ENCODE measurements around the gene ZNF253. TPM values are rescaled to one million over a fixed set of nuclear protein-coding genes. Genes with fewer than 3 reads are reported as not detected.
A peak's percentile ranks its signal among the peaks of the same experiment; 100 is the strongest.
"Not testable (repeated sequence)": the region's sequence is repeated elsewhere in the genome, so short reads cannot be mapped to it uniquely, and the experiment has no call there.

Gene ZNF253
- total and polyA plus RNA-seq, 3 donors from 2014 or later = 4.1 to 15.3 (median 10.2) TPM

DNA sequence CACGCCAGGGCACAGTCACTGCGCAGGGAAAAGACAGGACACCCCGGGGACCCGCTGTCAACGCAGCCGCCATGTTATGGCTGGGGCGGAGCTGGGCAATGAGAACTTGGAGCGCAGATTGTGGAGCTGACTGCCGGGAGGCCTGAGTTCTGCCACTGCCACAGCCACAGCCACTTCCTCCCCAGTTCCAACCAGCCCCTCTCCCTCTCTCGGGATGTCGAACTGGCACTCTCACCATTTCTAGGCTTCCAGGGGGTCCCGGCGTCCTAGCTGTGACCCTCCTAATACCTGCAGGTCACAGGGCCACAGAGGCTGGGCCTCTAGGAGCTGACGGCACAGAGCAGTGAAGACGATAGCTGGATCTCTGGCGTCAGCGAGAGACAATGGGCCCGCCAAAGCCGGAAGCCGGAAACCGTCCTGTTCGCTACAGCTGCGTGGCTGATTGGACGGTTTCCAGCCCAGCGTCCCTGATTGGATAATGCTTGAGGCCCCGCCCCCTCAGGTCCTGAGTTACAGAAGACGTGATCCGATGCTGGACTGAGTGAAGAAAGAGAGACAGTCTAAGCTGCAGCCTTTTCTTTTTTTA is 44.2 kb upstream of the ZNF253 start, which contains the start of gene ZNF506:
Gene ZNF506 (minus strand): TSS at position 385 of the 586 bp plus-strand sequence. CDS start 147 bp downstream, at position 238.
- intact Hi-C loops (cut with DNase I; ENCODE audit: low total_unique reads) = no loop called here
- no peaks in the 10 kb centered on the region for H3K4me1 ChIP-seq
- H3K27ac ChIP-seq = peak within 1 kb of the TSS; percentile 93 to 96
- no peaks in the 10 kb centered on the region for H3K9me3 ChIP-seq
- no peaks in the 10 kb centered on the region for H3K36me3 ChIP-seq (ENCODE audit: low read depth, missing control alignments)
- DNase-seq = peak; percentile 100
- no peaks in the 10 kb centered on the region for H3K27me3 ChIP-seq
- peak; percentile 26 for TF ChIP-seq POLR2A (IDR thresholded peaks at IDR 0.05)
- TF ChIP-seq, protein P1, sequence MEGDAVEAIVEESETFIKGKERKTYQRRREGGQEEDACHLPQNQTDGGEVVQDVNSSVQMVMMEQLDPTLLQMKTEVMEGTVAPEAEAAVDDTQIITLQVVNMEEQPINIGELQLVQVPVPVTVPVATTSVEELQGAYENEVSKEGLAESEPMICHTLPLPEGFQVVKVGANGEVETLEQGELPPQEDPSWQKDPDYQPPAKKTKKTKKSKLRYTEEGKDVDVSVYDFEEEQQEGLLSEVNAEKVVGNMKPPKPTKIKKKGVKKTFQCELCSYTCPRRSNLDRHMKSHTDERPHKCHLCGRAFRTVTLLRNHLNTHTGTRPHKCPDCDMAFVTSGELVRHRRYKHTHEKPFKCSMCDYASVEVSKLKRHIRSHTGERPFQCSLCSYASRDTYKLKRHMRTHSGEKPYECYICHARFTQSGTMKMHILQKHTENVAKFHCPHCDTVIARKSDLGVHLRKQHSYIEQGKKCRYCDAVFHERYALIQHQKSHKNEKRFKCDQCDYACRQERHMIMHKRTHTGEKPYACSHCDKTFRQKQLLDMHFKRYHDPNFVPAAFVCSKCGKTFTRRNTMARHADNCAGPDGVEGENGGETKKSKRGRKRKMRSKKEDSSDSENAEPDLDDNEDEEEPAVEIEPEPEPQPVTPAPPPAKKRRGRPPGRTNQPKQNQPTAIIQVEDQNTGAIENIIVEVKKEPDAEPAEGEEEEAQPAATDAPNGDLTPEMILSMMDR (IDR thresholded peaks at IDR 0.05) = no peak
- H3K4me3 ChIP-seq = peak within 1 kb of the TSS; percentile 82 to 91
- 0 to 1% methylated on average over 25 to 28 of the region's 28 CpGs for WGBS, 2 donors

DNA sequence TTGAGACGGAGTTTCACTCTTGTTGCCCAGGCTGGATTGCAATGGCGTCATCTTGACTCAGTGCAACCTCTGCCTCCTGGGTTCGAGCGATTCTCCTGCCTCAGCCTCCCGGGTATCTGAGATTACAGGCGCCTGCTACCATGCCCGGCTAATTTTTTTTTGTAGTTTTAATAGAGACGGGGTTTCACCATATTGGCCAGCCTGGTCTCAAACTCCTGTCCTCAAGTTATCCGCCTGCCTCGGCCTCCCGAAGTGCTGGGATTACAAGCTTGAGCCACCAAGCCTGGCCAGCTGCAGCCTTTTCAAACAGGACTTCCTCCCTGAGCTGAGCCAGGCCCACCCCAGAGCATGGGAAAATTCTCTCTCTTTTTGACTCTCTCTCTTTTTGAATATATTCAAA is 43.7 kb upstream of the ZNF253 start:
- intact Hi-C loops (cut with DNase I; ENCODE audit: low total_unique reads); H3K27me3 ChIP-seq; H3K9me3 ChIP-seq; H3K36me3 ChIP-seq (ENCODE audit: low read depth, missing control alignments); H3K4me1 ChIP-seq: not testable (repeated sequence)
- DNase-seq = peak; percentile 27
- Histone ChIP-seq H3K4me3 (peak overlapping the region; percentile 82 to 91), H3K27ac (peak overlapping the region; percentile 93 to 96)
- WGBS, 2 donors = 1 to 3% methylated on average over 11 of the region's 11 CpGs

DNA sequence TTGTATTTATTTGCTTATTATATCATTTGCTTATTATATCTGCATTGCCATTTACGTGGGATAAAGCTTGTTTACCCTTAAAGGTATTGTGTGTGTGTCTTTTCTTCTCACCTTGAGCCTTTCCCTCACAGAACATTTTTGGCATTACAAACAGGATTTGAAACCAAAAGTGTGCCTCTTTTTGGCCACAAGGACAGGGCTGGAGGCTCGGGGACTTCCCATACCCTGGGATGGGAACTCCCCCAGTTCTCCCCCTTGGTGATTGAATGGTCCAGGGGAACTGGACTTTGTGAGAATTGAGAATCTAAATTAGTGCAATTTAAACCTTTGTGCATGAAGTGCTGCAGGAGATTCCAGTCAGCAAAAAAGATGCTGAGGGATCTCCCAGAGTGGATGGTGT is 41.8 kb upstream of the ZNF253 start:
- H3K27ac ChIP-seq = no peak overlapping the region
- no peak for DNase-seq
- TF ChIP-seq, protein P1 (IDR thresholded peaks at IDR 0.05) = no peak
- TF ChIP-seq POLR2A (IDR thresholded peaks at IDR 0.05) = no peak
- H3K27me3 ChIP-seq = no peaks in the 10 kb centered on the region
- no peaks in the 10 kb centered on the region for H3K9me3 ChIP-seq
- WGBS, 2 donors = 74 to 81% methylated on average over 2 of the region's 2 CpGs
- no peaks in the 10 kb centered on the region for H3K4me1 ChIP-seq
- intact Hi-C loops (cut with DNase I; ENCODE audit: low total_unique reads) = no loop called here
- no peaks in the 10 kb centered on the region for H3K36me3 ChIP-seq (ENCODE audit: low read depth, missing control alignments)
- H3K4me3 ChIP-seq = no peak overlapping the region

DNA sequence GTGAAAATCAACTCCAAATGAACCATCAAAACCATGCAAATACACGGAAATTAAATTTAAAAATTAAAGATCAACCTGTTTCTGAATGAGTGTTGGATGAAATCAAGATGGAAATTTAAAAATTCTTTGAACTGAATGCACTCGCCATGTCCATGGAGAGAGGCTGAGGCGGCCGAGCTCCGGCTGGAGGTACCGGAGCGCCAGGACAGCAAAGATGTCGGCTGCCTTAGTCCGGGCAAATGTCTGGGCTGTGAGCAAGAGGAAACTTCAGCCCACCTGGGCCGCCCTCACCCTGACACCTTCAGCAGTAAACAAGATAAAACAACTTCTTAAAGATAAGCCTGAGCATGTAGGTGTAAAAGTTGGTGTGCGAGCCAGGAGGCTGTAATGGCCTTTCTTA is 38.8 kb upstream of the ZNF253 start:
- WGBS, 2 donors = 80 to 88% methylated on average over 11 of the region's 11 CpGs
- Histone ChIP-seq H3K27me3 (no peaks in the 10 kb centered on the region), H3K27ac (no peak overlapping the region), H3K4me1 (no peaks in the 10 kb centered on the region), H3K36me3 (ENCODE audit: low read depth, missing control alignments) (no peaks in the 10 kb centered on the region), H3K4me3 (no peak overlapping the region), H3K9me3 (no peaks in the 10 kb centered on the region)
- TF ChIP-seq POLR2A (IDR thresholded peaks at IDR 0.05) = no peak
- TF ChIP-seq, protein P1 (IDR thresholded peaks at IDR 0.05) = no peak
- no peak for DNase-seq
- intact Hi-C loops (cut with DNase I; ENCODE audit: low total_unique reads) = no loop called here

DNA sequence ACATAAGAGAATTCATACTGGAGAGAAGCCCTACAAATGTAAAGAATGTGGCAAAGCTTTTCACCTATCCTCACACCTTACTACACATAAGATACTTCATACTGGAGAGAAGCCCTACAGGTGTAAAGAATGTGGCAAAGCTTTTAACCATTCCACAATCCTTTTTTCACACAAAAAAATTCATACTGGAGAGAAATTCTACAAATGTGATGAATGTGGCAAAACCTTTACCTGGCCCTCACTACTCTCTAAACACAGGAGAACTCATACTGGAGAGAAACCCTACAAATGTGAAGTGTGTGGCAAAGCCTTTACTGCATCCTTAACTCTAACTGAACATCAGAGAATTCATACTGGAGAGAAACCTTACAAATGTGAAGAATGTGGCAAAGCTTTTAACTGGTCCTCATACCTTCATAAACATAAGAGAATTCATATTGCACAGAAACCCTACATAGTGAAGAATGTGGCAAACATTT is 30.1 kb upstream of the ZNF253 start:
- Histone ChIP-seq H3K9me3 (no peaks in the 10 kb centered on the region), H3K36me3 (ENCODE audit: low read depth, missing control alignments) (no peaks in the 10 kb centered on the region), H3K27ac (no peak overlapping the region), H3K27me3 (no peaks in the 10 kb centered on the region), H3K4me3 (no peak overlapping the region), H3K4me1 (no peaks in the 10 kb centered on the region)
- intact Hi-C loops (cut with DNase I; ENCODE audit: low total_unique reads) = no loop called here
- DNase-seq = no peak
- TF ChIP-seq, protein P1 (IDR thresholded peaks at IDR 0.05) = no peak
- no peak for TF ChIP-seq POLR2A (IDR thresholded peaks at IDR 0.05)
